CD4-positive, alpha-beta T cell (primary cell): ENCODE measurements around the gene MAPK4. TPM values are rescaled to one million over a fixed set of nuclear protein-coding genes. Genes with fewer than 3 reads are reported as not detected.
"Not testable (repeated sequence)": the region's sequence is repeated elsewhere in the genome, so short reads cannot be mapped to it uniquely, and the experiment has no call there.

Experiments used
- ATAC-seq: fragments of 200-7000 bp; cut with Tn5 transposase; one replicate; pipeline ENCODE4 v1.10.0; 2022; ENCODE audit warnings: mild to moderate bottlenecking; ENCODE audit not compliant: poor library complexity
- CTCF ChIA-PET: fragments of 350-600 bp; sonication (Branson Sonifier 250); formaldehyde crosslinking; loops from one replicate; lab custom pipeline; 2021; ENCODE audit warnings: antibody characterized with exemption, inconsistent platforms; lab: Charles Lee
- POLR2A ChIA-PET: fragments of 350-600 bp; sonication (Branson Sonifier 250); formaldehyde crosslinking; loops from one replicate; lab custom pipeline; 2021; ENCODE audit warnings: antibody characterized with exemption, inconsistent platforms; lab: Charles Lee
- DNase-seq, 14 experiments: peaks; one replicate each; pipeline ENCODE4 v3.0.0-alpha.2; 2013 to 2020; ENCODE audit warnings: mixed read lengths in 2 of 14
- H3K27ac ChIP-seq, 2 donors: one replicate each; pipeline versions ENCODE4 v1.5.1 to v1.7.0; 2013; ENCODE audit warnings: low read length in 2 of 2, low read depth in 1 of 2, mild to moderate bottlenecking in 1 of 2
- H3K27me3 ChIP-seq, 2 experiments: 1 replicate in 1 of 2; 2 replicates in 1 of 2; pipeline versions ENCODE4 v1.6.1 to v1.7.0; 2013; ENCODE audit warnings: low read length in 2 of 2, control low read depth in 1 of 2, mild to moderate bottlenecking in 1 of 2, moderate library complexity in 1 of 2; ENCODE audit not compliant: insufficient read depth in 2 of 2, control insufficient read depth in 1 of 2
- H3K36me3 ChIP-seq: one replicate; pipeline ENCODE4 v1.6.1; 2013; ENCODE audit warnings: low read length, control low read depth; ENCODE audit not compliant: insufficient read depth
- H3K4me1 ChIP-seq: one replicate; pipeline ENCODE4 v1.6.1; 2013; ENCODE audit warnings: low read length, control low read depth; ENCODE audit not compliant: insufficient read depth
- H3K4me3 ChIP-seq: one replicate; pipeline ENCODE4 v1.5.1; 2013; ENCODE audit warnings: mild to moderate bottlenecking, low read length, moderate library complexity
- H3K9me3 ChIP-seq, 2 experiments: 1 replicate in 1 of 2; 2 replicates in 1 of 2; pipeline versions ENCODE4 v1.6.1 to v1.7.0; 2013; ENCODE audit warnings: low read length in 2 of 2, mild to moderate bottlenecking in 2 of 2, control low read depth in 1 of 2, moderate library complexity in 1 of 2; ENCODE audit not compliant: control insufficient read depth in 1 of 2, insufficient read depth in 1 of 2
- H3K27ac Mint-ChIP-seq: one replicate; pipeline ENCODE4 v1.8.0; 2020; ENCODE audit warnings: mixed read lengths
- H3K27me3 Mint-ChIP-seq: one replicate; pipeline ENCODE4 v1.8.0; 2021; ENCODE audit warnings: mixed read lengths
- H3K36me3 Mint-ChIP-seq: one replicate; pipeline ENCODE4 v1.8.0; 2021; ENCODE audit warnings: low read depth, mixed read lengths
- H3K4me1 Mint-ChIP-seq: one replicate; pipeline ENCODE4 v1.8.0; 2021; ENCODE audit warnings: low read depth, mixed read lengths
- H3K4me3 Mint-ChIP-seq: one replicate; pipeline ENCODE4 v1.8.0; 2020; ENCODE audit warnings: mild to moderate bottlenecking, mixed read lengths
- H3K9me3 Mint-ChIP-seq: one replicate; pipeline ENCODE4 v1.8.0; 2020; ENCODE audit warnings: mixed read lengths
- intact Hi-C, 2 experiments: fragments of 100-400 bp; cut with DNase I in 1 of 2; cut with micrococcal nuclease in 1 of 2; formaldehyde crosslinking; loops; one replicate each; pipeline versions ENCODE4 v1.15.1 to v1.9.0; 2023 to 2025; cut with DNase I, micrococcal nuclease
- polyA plus RNA-seq, 2 donors: library from polyadenylated mRNA; unstranded; fragments of 120-200 nt; gene quantifications; one replicate each; pipeline ENCODE4 v1.2.1, GENCODE V29; 2013
- total RNA-seq, 174 experiments: library from RNA in 2 of 174; stranded (reverse) in 2 of 174; gene quantifications; one replicate each; pipeline ENCODE4 v1.2.3 and lab custom pipeline; 2021 to 2026
- TF ChIP-seq, protein P1 (sequence below): fragments of 200-600 bp; IDR thresholded peaks from one replicate; pipeline ENCODE4 v1.8.0; 2022; ENCODE audit warnings: antibody characterized with exemption, mild to moderate bottlenecking

The MAPK4 gene
- total RNA-seq = not detected
- not detected for polyA plus RNA-seq (2013, experiment 1 of 2)
- 0.24 TPM for polyA plus RNA-seq (2013, experiment 2 of 2)
- 0 to 0.13 (median 0) reads per million in 172 experiments for total RNA-seq (lab: John Stamatoyannopoulos, UW)

- Histone ChIP-seq H3K27ac (no peak within 1 kb of the TSS), H3K36me3 (no peaks in the 10 kb centered on the region), H3K4me3 (peak within 1 kb of the TSS; percentile 22), H3K27me3 (peaks cover 47 to 82% of the 10 kb centered on the region in 2 experiments), H3K9me3 (peaks cover 0 to 20% of the 10 kb centered on the region in 2 experiments), H3K4me1 (peaks cover 11% of the 10 kb centered on the region)
- DNase-seq (peak in 3 of 14 experiments; percentile 3 to 14 (median 5)), ATAC-seq (no peak)
- Mint-ChIP-seq H3K4me3 (peak within 1 kb of the TSS; percentile 44), H3K9me3 (peaks cover 8% of the 10 kb centered on the region), H3K27ac (no peak within 1 kb of the TSS), H3K4me1 (peaks cover 15% of the 10 kb centered on the region), H3K27me3 (peaks cover 81% of the 10 kb centered on the region), H3K36me3 (no peaks in the 10 kb centered on the region)
- intact Hi-C loops = no loop called here
- CTCF ChIA-PET = no interaction called here
- TF ChIP-seq, protein P1, sequence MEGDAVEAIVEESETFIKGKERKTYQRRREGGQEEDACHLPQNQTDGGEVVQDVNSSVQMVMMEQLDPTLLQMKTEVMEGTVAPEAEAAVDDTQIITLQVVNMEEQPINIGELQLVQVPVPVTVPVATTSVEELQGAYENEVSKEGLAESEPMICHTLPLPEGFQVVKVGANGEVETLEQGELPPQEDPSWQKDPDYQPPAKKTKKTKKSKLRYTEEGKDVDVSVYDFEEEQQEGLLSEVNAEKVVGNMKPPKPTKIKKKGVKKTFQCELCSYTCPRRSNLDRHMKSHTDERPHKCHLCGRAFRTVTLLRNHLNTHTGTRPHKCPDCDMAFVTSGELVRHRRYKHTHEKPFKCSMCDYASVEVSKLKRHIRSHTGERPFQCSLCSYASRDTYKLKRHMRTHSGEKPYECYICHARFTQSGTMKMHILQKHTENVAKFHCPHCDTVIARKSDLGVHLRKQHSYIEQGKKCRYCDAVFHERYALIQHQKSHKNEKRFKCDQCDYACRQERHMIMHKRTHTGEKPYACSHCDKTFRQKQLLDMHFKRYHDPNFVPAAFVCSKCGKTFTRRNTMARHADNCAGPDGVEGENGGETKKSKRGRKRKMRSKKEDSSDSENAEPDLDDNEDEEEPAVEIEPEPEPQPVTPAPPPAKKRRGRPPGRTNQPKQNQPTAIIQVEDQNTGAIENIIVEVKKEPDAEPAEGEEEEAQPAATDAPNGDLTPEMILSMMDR = no peak
- POLR2A ChIA-PET = no interaction called here
Measured at GRCh38 chr18:50559752-50560680, at the start of gene MAPK4. Gene MAPK4, plus strand, starts transcription at chr18:50560087. Its CDS starts 103,872 bp downstream, at chr18:50663959.

- H3K4me3 Mint-ChIP-seq, ATAC-seq, H3K9me3 Mint-ChIP-seq, H3K4me3 ChIP-seq, H3K36me3 Mint-ChIP-seq, CTCF ChIA-PET, H3K9me3 ChIP-seq, intact Hi-C loops, H3K27me3 ChIP-seq, H3K4me1 Mint-ChIP-seq, DNase-seq, POLR2A ChIA-PET, H3K27ac Mint-ChIP-seq, H3K27ac ChIP-seq, H3K4me1 ChIP-seq, H3K36me3 ChIP-seq: not testable (repeated sequence)
- peaks cover 17% of the 10 kb centered on the region for H3K27me3 Mint-ChIP-seq
Measured at GRCh38 chr18:50517277-50517676, 42.6 kb upstream of the MAPK4 start.

DNA sequence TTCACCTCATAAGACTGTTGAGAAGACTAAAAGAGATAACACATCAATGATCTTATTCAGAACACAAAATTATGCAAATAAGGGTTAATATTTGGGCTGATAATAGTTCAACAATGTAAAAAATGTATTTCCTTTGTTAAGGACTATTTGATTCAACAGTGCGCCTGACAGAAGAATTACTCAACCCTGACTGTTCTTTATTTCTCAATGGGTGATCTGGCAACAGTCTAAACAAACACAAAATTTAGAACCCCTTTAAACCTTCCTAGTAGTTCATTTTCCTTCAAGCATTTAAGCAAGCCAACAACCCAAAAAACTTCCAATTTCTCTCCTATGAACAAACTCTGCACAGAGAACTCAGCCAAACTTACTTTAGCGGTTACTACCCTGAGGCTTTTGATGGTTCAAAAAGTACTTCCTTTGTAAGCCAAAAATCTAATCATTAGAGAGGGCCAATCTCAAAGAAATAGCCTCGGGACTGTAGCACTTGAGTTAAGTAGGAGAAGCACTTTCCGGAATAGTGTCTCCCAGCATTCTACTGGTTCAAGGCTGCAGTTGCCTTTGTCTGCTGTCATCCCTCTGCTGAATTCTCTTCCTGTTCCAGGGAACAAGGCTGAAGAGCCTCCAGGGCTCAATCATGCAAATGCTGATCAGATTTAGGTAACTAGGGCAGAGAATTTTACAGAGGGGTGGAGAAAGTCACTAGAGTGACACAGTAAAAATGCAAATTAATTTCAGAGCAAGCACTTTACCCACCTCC lies 40.9 kb upstream of the MAPK4 start:
- ChIA-PET POLR2A (no interaction called here), CTCF (no interaction called here)
- TF ChIP-seq, protein P1 = no peak
- Histone ChIP-seq H3K4me3 (no peak overlapping the region), H3K36me3 (no peaks in the 10 kb centered on the region), H3K27ac (no peak overlapping the region), H3K9me3 (no peaks in the 10 kb centered on the region), H3K27me3 (peaks cover 0 to 2% of the 10 kb centered on the region in 2 experiments), H3K4me1 (no peaks in the 10 kb centered on the region)
- intact Hi-C loops = no loop called here
- no peaks in the 10 kb centered on the region for H3K9me3 Mint-ChIP-seq
- no peaks in the 10 kb centered on the region for H3K4me1 Mint-ChIP-seq
- no peak overlapping the region for H3K4me3 Mint-ChIP-seq
- peaks cover 29% of the 10 kb centered on the region for H3K27me3 Mint-ChIP-seq
- ATAC-seq (no peak), DNase-seq (no peak)
- no peaks in the 10 kb centered on the region for H3K36me3 Mint-ChIP-seq
- H3K27ac Mint-ChIP-seq = no peak overlapping the region
